ENCODE measurements around the gene RPL13A. TPM values are rescaled to one million over a fixed set of nuclear protein-coding genes. Genes with fewer than 3 reads are reported as not detected.

The RPL13A gene
- total and polyA plus RNA-seq, 9 of the 15 experiments (the other 6 are each of a cell fraction or from before 2014, with no cell fraction given) = 1,744 to 5,482 (median 2,949) TPM

GRCh38 chr19:49524812-49525455 is 37.5 kb downstream of the RPL13A start:
- H3K79me2 ChIP-seq (ENCODE audit: control insufficient read depth, insufficient read depth, low read length) = no peaks in the 10 kb centered on the region
- no peaks in the 10 kb centered on the region for H3K36me3 ChIP-seq (ENCODE audit: control insufficient read depth, insufficient read depth, low read length)
- no peak overlapping the region for H3K27ac ChIP-seq (ENCODE audit: extremely low read depth, low read depth, low read length)
- ATAC-seq (no peak), FAIRE-seq (no peak), DNase-seq (ENCODE audit: extremely low read depth in 1 of 4, low spot score in 3 of 4) (peak in 1 of 4 experiments; percentile 6)
- no peaks in the 10 kb centered on the region for H4K20me1 ChIP-seq (replicated peaks; ENCODE audit: control insufficient read depth, insufficient read depth, low read length)
- H3K4me3 ChIP-seq = no peak overlapping the region
- H3K9ac ChIP-seq (ENCODE audit: insufficient read depth in 1 of 2, low read depth in 2 of 2, low read length in 2 of 2) = peak overlapping the region in 1 of 2 experiments; percentile 74; a peak in 3 of 4 replicates
- no peaks in the 10 kb centered on the region for H3K9me1 ChIP-seq (ENCODE audit: control insufficient read depth, insufficient read depth, low read length)
- TF ChIP-seq BCOR (IDR thresholded peaks at IDR 0.05) (peak; percentile 92), GTF3C2 (IDR thresholded peaks at IDR 0.05; ENCODE audit: borderline replicate concordance, extremely low read depth, insufficient read length) (no peak), DPF2 (IDR thresholded peaks at IDR 0.05) (no peak), FOXJ3 (CRISPR knock-in tag; IDR thresholded peaks at IDR 0.05) (no peak), SMARCA5 (IDR thresholded peaks at IDR 0.05) (peak; percentile 62; the same call in 1 of the 2 replicates), ZNF121 (CRISPR knock-in tag; conservative IDR thresholded peaks at IDR 0.05) (no peak), KDM1A (IDR thresholded peaks at IDR 0.05) (peak in 1 of 2 experiments; percentile 57; a peak in 1 of 4 replicates)
- CTCF ChIA-PET (ENCODE audit: low intra/inter-chr PET ratio) = no interaction called here
- H3K4me1 ChIP-seq (replicated peaks in 1 of 2; ENCODE audit: control insufficient read depth in 2 of 2, insufficient read depth in 2 of 2, low read length in 2 of 2) = peaks cover 6 to 32% of the 10 kb centered on the region in 2 experiments; a peak in 4 of 5 replicates
- WGBS (ENCODE audit: insufficient coverage, low coverage, missing lambda C conversion rate) = 44% methylated on average over 22 of the region's 22 CpGs
- peak overlapping the region; percentile 26 for H3K4me2 ChIP-seq (ENCODE audit: insufficient read depth, low read length)
- no peaks in the 10 kb centered on the region for H3K27me3 ChIP-seq (ENCODE audit: control insufficient read depth in 2 of 2, insufficient read depth in 2 of 2, low read length in 2 of 2)
- POLR2A ChIA-PET = interaction anchor here (0.6 to 1.1 kb wide), 3 partner anchors 9 to 336 kb away, joined by 3 read pairs; no protein-coding TSS in a partner anchor
- no TSS peak for BruUV-seq (replicated peaks)
- in situ Hi-C loops (cut with MboI) (no loop called here), intact Hi-C loops (cut with micrococcal nuclease) (no loop called here)
- no peaks in the 10 kb centered on the region for H3K9me3 ChIP-seq (replicated peaks; ENCODE audit: control insufficient read depth, insufficient read depth, low read depth, low read length)
- peak overlapping the region; percentile 71 for H2AFZ ChIP-seq (ENCODE audit: low read depth, low read length)
